SK-N-SH (cell line): ENCODE results near the gene APBA2. TPM values are rescaled to one million over a fixed set of nuclear protein-coding genes. Genes with fewer than 3 reads are reported as not detected.

Source experiments
- CTCF ChIA-PET: fragments of 300-600, 350-600 bp; formaldehyde crosslinking; extraction: SDS; loops from one replicate; lab custom pipeline; 2021; lab: Yijun Ruan, JAX
- POLR2A ChIA-PET: fragments of 350-600 bp; sonication (Branson Sonifier 250); formaldehyde crosslinking; extraction: SDS; loops from one replicate; lab custom pipeline; 2020; ENCODE audit warnings: antibody characterized with exemption, inconsistent platforms; lab: Yijun Ruan, JAX
- DNase-seq: peaks from one replicate; pipeline ENCODE4 v3.0.0; 2012
- H2AFZ ChIP-seq: fragments of 200-600 bp; sonication (generic); 2 replicates; pipeline ENCODE4 v1.8.1; 2016; ENCODE audit warnings: antibody characterized with exemption, mild to moderate bottlenecking, low read depth
- H3F3A ChIP-seq: fragments of 200-600 bp; sonication (generic); replicated peaks from 2 replicates; pipeline ENCODE3; 2016; ENCODE audit warnings: antibody characterized with exemption, mild to moderate bottlenecking; ENCODE audit not compliant: insufficient read depth
- H3K27ac ChIP-seq, 2 experiments: fragments of 200-500 bp in 1 of 2; fragments of 200-600 bp in 1 of 2; sonication (Bioruptor generic) in 1 of 2; sonication (generic), shearing (Covaris generic) in 1 of 2; 2 replicates each; pipeline versions ENCODE4 v1.5.1 to v1.6.1; 2014 to 2016; ENCODE audit warnings: low read depth in 2 of 2, inconsistent platforms in 1 of 2, low read length in 1 of 2, mild to moderate bottlenecking in 1 of 2, mixed read lengths in 1 of 2
- H3K27me3 ChIP-seq: fragments of 200-600 bp; sonication (generic), shearing (Covaris generic); 2 replicates; pipeline ENCODE4 v1.6.1; 2016; ENCODE audit warnings: mixed run types; ENCODE audit not compliant: insufficient read depth
- H3K36me3 ChIP-seq, 2 experiments: fragments of 200-500 bp in 1 of 2; fragments of 200-600 bp in 1 of 2; sonication (Bioruptor generic) in 1 of 2; sonication (generic) in 1 of 2; replicated peaks in 1 of 2; 2 replicates each; pipeline versions ENCODE3 to v1.5.1; 2014 to 2016; ENCODE audit warnings: low read length in 1 of 2, mild to moderate bottlenecking in 1 of 2; ENCODE audit not compliant: insufficient read depth in 2 of 2, control insufficient read depth in 1 of 2
- H3K4me1 ChIP-seq, 2 experiments: fragments of 200-500 bp in 1 of 2; fragments of 200-600 bp in 1 of 2; sonication (Bioruptor generic) in 1 of 2; sonication (generic), shearing (Covaris generic) in 1 of 2; 2 replicates each; pipeline versions ENCODE4 v1.5.1 to v1.6.1; 2014 to 2016; ENCODE audit warnings: low read depth in 1 of 2, low read length in 1 of 2, mixed run types in 1 of 2; ENCODE audit not compliant: insufficient read depth in 2 of 2, control insufficient read depth in 1 of 2
- H3K4me2 ChIP-seq: fragments of 200-600 bp; sonication (generic), shearing (Covaris generic); 2 replicates; pipeline ENCODE4 v1.6.1; 2017; ENCODE audit warnings: mixed run types
- H3K4me3 ChIP-seq, 2 experiments: fragments of 200-500 bp in 1 of 2; fragments of 200-600 bp in 1 of 2; sonication (Bioruptor generic) in 1 of 2; sonication (generic), shearing (Covaris generic) in 1 of 2; 2 replicates each; pipeline versions ENCODE4 v1.5.1 to v1.8.1; 2014 to 2016; ENCODE audit warnings: low read depth in 2 of 2, inconsistent platforms in 1 of 2, low read length in 1 of 2, mild to moderate bottlenecking in 1 of 2, mixed read lengths in 1 of 2, moderate library complexity in 1 of 2
- H3K79me2 ChIP-seq: fragments of 200-600 bp; sonication (generic); 2 replicates; pipeline ENCODE4 v1.8.1; 2017; ENCODE audit warnings: mild to moderate bottlenecking; ENCODE audit not compliant: insufficient read depth
- H3K9ac ChIP-seq: fragments of 200-600 bp; sonication (generic); 2 replicates; pipeline ENCODE4 v1.6.1; 2017; ENCODE audit warnings: mixed run types
- H3K9me2 ChIP-seq: fragments of 200-600 bp; sonication (generic); 2 replicates; pipeline ENCODE4 v1.6.1; 2017; ENCODE audit warnings: mixed run types
- H3K9me3 ChIP-seq: fragments of 200-600 bp; sonication (generic); 2 replicates; pipeline ENCODE4 v1.6.1; 2017; ENCODE audit warnings: mixed run types, mild to moderate bottlenecking, moderate library complexity
- H4K20me1 ChIP-seq: fragments of 200-600 bp; sonication (generic); 2 replicates; pipeline ENCODE4 v1.6.1; 2017; ENCODE audit warnings: mild to moderate bottlenecking, mixed run types; ENCODE audit not compliant: insufficient read depth
- ELF1 ChIP-seq: IDR thresholded peaks from 2 replicates; pipeline ENCODE4 v1.4.0; 2012
- EP300 ChIP-seq, 2 experiments: IDR thresholded peaks; 2 replicates each; pipeline versions ENCODE4 v1.4.0 to v1.6.1; 2012; ENCODE audit warnings: borderline replicate concordance in 1 of 2, low read depth in 1 of 2, low read length in 1 of 2
- EZH2phosphoT487 ChIP-seq: fragments of 200-600 bp; sonication (generic); IDR thresholded peaks from 2 replicates; pipeline ENCODE4 v1.6.1; 2017; ENCODE audit warnings: low read depth, mixed run types, mild to moderate bottlenecking, antibody characterized with exemption, moderate library complexity, borderline replicate concordance
- FOSL2 ChIP-seq: IDR thresholded peaks from 2 replicates; pipeline ENCODE4 v1.4.0; 2012; ENCODE audit warnings: low read depth, mild to moderate bottlenecking, moderate library complexity, borderline replicate concordance
- FOXJ3 ChIP-seq: sonication (generic); formaldehyde crosslinking; IDR thresholded peaks from 2 replicates; pipeline ENCODE4 v1.5.1; 2020; ENCODE audit warnings: mild to moderate bottlenecking, missing genetic modification reagents
- FOXM1 ChIP-seq: IDR thresholded peaks from 2 replicates; pipeline ENCODE4 v1.4.0; 2012; ENCODE audit warnings: low read depth, mild to moderate bottlenecking
- GATA2 ChIP-seq: sonication (generic); formaldehyde crosslinking; IDR thresholded peaks from 2 replicates; pipeline ENCODE4 v1.5.0; 2020; ENCODE audit warnings: mild to moderate bottlenecking, missing genetic modification reagents
- JUND ChIP-seq: IDR thresholded peaks from 2 replicates; pipeline ENCODE4 v1.4.0; 2012
- MEF2A ChIP-seq: IDR thresholded peaks from 2 replicates; pipeline ENCODE4 v1.4.0; 2012; ENCODE audit warnings: low read depth, borderline replicate concordance
- MXI1 ChIP-seq: IDR thresholded peaks from 2 replicates; pipeline ENCODE4 v1.6.1; 2012; ENCODE audit warnings: mild to moderate bottlenecking, low read depth, low read length, improper control_type of control experiment
- NRF1 ChIP-seq: IDR thresholded peaks from 2 replicates; pipeline ENCODE4 v1.6.1; 2012; ENCODE audit warnings: low read depth, mild to moderate bottlenecking, low read length
- POLR2AphosphoS5 ChIP-seq: IDR thresholded peaks from 2 replicates; pipeline ENCODE4 v1.6.1; 2012; ENCODE audit warnings: low read depth, low read length
- RAD21 ChIP-seq: IDR thresholded peaks from 2 replicates; pipeline ENCODE4 v1.6.1; 2012; ENCODE audit warnings: mild to moderate bottlenecking, low read length
- RCOR1 ChIP-seq: fragments of 150-350 bp; IDR thresholded peaks from 2 replicates; pipeline ENCODE4 v1.6.1; 2017; ENCODE audit warnings: antibody characterized with exemption, low read length
- RFX5 ChIP-seq: IDR thresholded peaks from 2 replicates; pipeline ENCODE4 v1.6.1; 2012; ENCODE audit warnings: mild to moderate bottlenecking, improper control_type of control experiment, low read length
- RXRA ChIP-seq: IDR thresholded peaks from 2 replicates; pipeline ENCODE4 v1.4.0; 2012; ENCODE audit warnings: low read depth, mild to moderate bottlenecking, borderline replicate concordance
- SIN3A ChIP-seq: IDR thresholded peaks from 2 replicates; pipeline ENCODE4 v1.6.1; 2012; ENCODE audit warnings: low read depth, mild to moderate bottlenecking, low read length, moderate library complexity, borderline replicate concordance
- TCF12 ChIP-seq: IDR thresholded peaks from 2 replicates; pipeline ENCODE4 v1.4.0; 2012
- WGBS: methylation state at CpG from one replicate; pipeline ENCODE4 v1.1.6; 2017; ENCODE audit warnings: low lambda C conversion rate; 5-methylcytosine and 5-hydroxymethylcytosine counted together
- polyA plus RNA-seq, 3 experiments: library from polyadenylated mRNA; depleted of rRNA; stranded (reverse); fragments of >200 nt; gene quantifications; 2 replicates each; pipeline ENCODE4 v1.2.3, GENCODE V29; 2012
- TF ChIP-seq, protein P1 (sequence below): fragments of 150-350 bp; IDR thresholded peaks from 2 replicates; pipeline ENCODE4 v1.6.1; 2016; ENCODE audit warnings: mild to moderate bottlenecking, low read depth, low read length
- TF ChIP-seq, protein P2 (sequence below): IDR thresholded peaks from 2 replicates; pipeline ENCODE4 v1.6.1; 2012; ENCODE audit warnings: mild to moderate bottlenecking, low read depth, low read length, moderate library complexity
- TF ChIP-seq, protein P3 (sequence below): IDR thresholded peaks from 2 replicates; pipeline ENCODE4 v1.4.0; 2012; ENCODE audit warnings: low read depth
- TF ChIP-seq, protein P4 (sequence below): IDR thresholded peaks from 2 replicates; pipeline ENCODE4; 2012

APBA2 gene
- polyA plus RNA-seq, 1 of the 3 experiments (the other 2 are of a cell fraction): 12.7 TPM

DNA sequence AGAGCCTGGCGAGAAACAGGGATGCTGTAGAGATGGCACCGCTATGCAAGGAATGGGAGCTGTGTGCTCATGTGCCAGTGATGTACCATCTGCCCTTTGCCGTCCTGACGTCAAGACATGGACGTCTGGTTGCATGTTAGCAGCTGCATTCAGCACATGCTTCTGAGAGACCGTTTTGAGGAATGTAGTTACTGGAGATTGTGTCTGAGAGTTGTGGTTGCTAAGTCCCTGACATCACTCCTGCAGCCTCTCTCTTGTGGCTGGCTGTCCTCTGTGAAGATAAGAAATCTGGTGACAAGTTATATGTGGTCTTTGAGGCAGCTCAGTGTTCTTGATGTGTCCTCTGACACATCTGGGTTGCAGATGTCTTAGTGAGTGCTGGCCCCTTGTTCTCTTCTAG lies 165.1 kb downstream of the APBA2 start:
- no peaks in the 10 kb centered on the region for H3K9me2 ChIP-seq
- H3K4me1 ChIP-seq: peaks cover 0 to 23% of the 10 kb centered on the region in 2 experiments; a peak in 2 of 4 replicates
- POLR2A ChIA-PET: interaction anchor here (0.9 kb wide), 1 partner anchor 12 kb away, joined by 3 read pairs; no protein-coding TSS in a partner anchor
- H3K4me2 ChIP-seq: no peak overlapping the region
- no peaks in the 10 kb centered on the region for H4K20me1 ChIP-seq
- no peak overlapping the region for H3K9ac ChIP-seq
- H3K79me2 ChIP-seq: no peaks in the 10 kb centered on the region
- H3K27me3 ChIP-seq: no peaks in the 10 kb centered on the region
- peak; percentile 67 for DNase-seq
- peak overlapping the region in 1 of 2 experiments; percentile 71; a peak in 2 of 4 replicates for H3K27ac ChIP-seq
- no peak overlapping the region for H2AFZ ChIP-seq
- H3K36me3 ChIP-seq: no peaks in the 10 kb centered on the region
- no peaks in the 10 kb centered on the region for H3F3A ChIP-seq
- TF ChIP-seq RAD21: no peak
- no peak for TF ChIP-seq ELF1
- TF ChIP-seq TCF12: peak; percentile 26; the same call in 1 of the 2 replicates
- peak; percentile 42; the same call in 1 of the 2 replicates for TF ChIP-seq RCOR1
- TF ChIP-seq, protein P1, sequence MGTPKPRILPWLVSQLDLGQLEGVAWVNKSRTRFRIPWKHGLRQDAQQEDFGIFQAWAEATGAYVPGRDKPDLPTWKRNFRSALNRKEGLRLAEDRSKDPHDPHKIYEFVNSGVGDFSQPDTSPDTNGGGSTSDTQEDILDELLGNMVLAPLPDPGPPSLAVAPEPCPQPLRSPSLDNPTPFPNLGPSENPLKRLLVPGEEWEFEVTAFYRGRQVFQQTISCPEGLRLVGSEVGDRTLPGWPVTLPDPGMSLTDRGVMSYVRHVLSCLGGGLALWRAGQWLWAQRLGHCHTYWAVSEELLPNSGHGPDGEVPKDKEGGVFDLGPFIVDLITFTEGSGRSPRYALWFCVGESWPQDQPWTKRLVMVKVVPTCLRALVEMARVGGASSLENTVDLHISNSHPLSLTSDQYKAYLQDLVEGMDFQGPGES: no peak
- no peak for TF ChIP-seq RXRA
- peak; percentile 25; the same call in 1 of the 2 replicates for TF ChIP-seq GATA2
- no peaks in the 10 kb centered on the region for H3K9me3 ChIP-seq
- no peak overlapping the region for H3K4me3 ChIP-seq
- CTCF ChIA-PET: interaction anchor here (1.2 to 2.3 kb wide), 4 partner anchors 8 to 75 kb away, joined by 3 to 11 read pairs (median 4); no protein-coding TSS in a partner anchor
- WGBS: 39% methylated on average over 6 of the region's 6 CpGs

DNA sequence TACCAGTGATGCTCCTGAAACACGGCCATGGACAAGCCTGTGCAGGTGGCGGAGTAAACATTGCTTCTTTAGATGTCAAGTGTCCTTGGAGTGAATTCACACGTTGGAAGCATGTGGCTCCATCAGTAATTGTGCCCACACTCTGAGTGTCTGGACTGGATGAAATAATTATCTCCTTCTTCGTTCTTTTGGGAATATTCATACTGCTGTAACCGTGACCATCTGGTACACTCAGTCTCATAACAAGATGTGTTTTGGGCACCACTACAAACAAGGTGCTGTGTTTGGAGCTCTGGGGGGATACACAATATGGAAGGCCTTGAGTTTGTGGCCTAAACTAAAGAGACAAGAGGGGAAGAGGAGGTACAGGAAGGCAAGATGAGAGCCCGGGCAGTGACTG lies 165.6 kb downstream of the APBA2 start:
- Histone ChIP-seq H2AFZ (no peak overlapping the region), H3K4me1 (peaks cover 0 to 22% of the 10 kb centered on the region in 2 experiments; a peak in 2 of 4 replicates), H3K79me2 (no peaks in the 10 kb centered on the region), H4K20me1 (no peaks in the 10 kb centered on the region), H3K9ac (no peak overlapping the region), H3K9me3 (no peaks in the 10 kb centered on the region), H3K27ac (peak overlapping the region in 1 of 2 experiments; percentile 71; a peak in 2 of 4 replicates), H3K9me2 (no peaks in the 10 kb centered on the region), H3K36me3 (no peaks in the 10 kb centered on the region), H3K4me2 (no peak overlapping the region), H3F3A (no peaks in the 10 kb centered on the region), H3K27me3 (no peaks in the 10 kb centered on the region), H3K4me3 (no peak overlapping the region)
- ChIA-PET CTCF (interaction anchor here (1.2 to 2.3 kb wide), 3 partner anchors 8 to 76 kb away, joined by 3 to 11 read pairs (median 5); no protein-coding TSS in a partner anchor), POLR2A (interaction anchor here (0.9 kb wide), 1 partner anchor 11 kb away, joined by 3 read pairs; no protein-coding TSS in a partner anchor)
- 71% methylated on average over 6 of the region's 6 CpGs for WGBS
- DNase-seq: no peak
- TF ChIP-seq FOXM1: no peak
- TF ChIP-seq, protein P2, sequence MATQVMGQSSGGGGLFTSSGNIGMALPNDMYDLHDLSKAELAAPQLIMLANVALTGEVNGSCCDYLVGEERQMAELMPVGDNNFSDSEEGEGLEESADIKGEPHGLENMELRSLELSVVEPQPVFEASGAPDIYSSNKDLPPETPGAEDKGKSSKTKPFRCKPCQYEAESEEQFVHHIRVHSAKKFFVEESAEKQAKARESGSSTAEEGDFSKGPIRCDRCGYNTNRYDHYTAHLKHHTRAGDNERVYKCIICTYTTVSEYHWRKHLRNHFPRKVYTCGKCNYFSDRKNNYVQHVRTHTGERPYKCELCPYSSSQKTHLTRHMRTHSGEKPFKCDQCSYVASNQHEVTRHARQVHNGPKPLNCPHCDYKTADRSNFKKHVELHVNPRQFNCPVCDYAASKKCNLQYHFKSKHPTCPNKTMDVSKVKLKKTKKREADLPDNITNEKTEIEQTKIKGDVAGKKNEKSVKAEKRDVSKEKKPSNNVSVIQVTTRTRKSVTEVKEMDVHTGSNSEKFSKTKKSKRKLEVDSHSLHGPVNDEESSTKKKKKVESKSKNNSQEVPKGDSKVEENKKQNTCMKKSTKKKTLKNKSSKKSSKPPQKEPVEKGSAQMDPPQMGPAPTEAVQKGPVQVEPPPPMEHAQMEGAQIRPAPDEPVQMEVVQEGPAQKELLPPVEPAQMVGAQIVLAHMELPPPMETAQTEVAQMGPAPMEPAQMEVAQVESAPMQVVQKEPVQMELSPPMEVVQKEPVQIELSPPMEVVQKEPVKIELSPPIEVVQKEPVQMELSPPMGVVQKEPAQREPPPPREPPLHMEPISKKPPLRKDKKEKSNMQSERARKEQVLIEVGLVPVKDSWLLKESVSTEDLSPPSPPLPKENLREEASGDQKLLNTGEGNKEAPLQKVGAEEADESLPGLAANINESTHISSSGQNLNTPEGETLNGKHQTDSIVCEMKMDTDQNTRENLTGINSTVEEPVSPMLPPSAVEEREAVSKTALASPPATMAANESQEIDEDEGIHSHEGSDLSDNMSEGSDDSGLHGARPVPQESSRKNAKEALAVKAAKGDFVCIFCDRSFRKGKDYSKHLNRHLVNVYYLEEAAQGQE: no peak
- no peak for TF ChIP-seq SIN3A
- TF ChIP-seq, protein P3, sequence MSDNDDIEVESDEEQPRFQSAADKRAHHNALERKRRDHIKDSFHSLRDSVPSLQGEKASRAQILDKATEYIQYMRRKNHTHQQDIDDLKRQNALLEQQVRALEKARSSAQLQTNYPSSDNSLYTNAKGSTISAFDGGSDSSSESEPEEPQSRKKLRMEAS: no peak
- TF ChIP-seq JUND: no peak
- TF ChIP-seq, protein P1: no peak
- TF ChIP-seq FOSL2: no peak
- TF ChIP-seq POLR2AphosphoS5: no peak
- TF ChIP-seq MEF2A: no peak
- TF ChIP-seq FOXJ3: no peak
- TF ChIP-seq NRF1: no peak
- no peak for TF ChIP-seq EP300 (IDR thresholded peaks at IDR 0.05; ENCODE audit: borderline replicate concordance in 1 of 2, low read depth in 1 of 2, low read length in 1 of 2)
- TF ChIP-seq, protein P4, sequence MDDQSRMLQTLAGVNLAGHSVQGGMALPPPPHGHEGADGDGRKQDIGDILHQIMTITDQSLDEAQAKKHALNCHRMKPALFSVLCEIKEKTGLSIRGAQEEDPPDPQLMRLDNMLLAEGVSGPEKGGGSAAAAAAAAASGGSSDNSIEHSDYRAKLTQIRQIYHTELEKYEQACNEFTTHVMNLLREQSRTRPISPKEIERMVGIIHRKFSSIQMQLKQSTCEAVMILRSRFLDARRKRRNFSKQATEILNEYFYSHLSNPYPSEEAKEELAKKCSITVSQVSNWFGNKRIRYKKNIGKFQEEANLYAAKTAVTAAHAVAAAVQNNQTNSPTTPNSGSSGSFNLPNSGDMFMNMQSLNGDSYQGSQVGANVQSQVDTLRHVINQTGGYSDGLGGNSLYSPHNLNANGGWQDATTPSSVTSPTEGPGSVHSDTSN: no peak
- TF ChIP-seq TCF12: no peak
- TF ChIP-seq EZH2phosphoT487: no peak
- TF ChIP-seq RCOR1: no peak
- no peak for TF ChIP-seq MXI1
- no peak for TF ChIP-seq RFX5
